Endodermal cell (in vitro differentiated cells): ENCODE data around the gene CTNNAL1. TPM values are rescaled to one million over a fixed set of nuclear protein-coding genes. Genes with fewer than 3 reads are reported as not detected.
"Not testable (repeated sequence)": the region's sequence is repeated elsewhere in the genome, so short reads cannot be mapped to it uniquely, and the experiment has no call there.

Experiments
- DNase-seq: peaks from one replicate; pipeline ENCODE4 v3.0.0-alpha.2; 2017
- H3K27ac ChIP-seq: 2 replicates; pipeline ENCODE4 v1.5.1; 2013; ENCODE audit warnings: mild to moderate bottlenecking, low read depth, low read length, moderate library complexity
- H3K27me3 ChIP-seq: 2 replicates; pipeline ENCODE4 v1.6.1; 2013; ENCODE audit warnings: mild to moderate bottlenecking, low read length, moderate library complexity; ENCODE audit not compliant: insufficient read depth, control insufficient read depth, poor library complexity, severe bottlenecking
- H3K36me3 ChIP-seq: 2 replicates; pipeline ENCODE4 v1.7.0; 2013; ENCODE audit warnings: mild to moderate bottlenecking, low read length, moderate library complexity; ENCODE audit not compliant: control insufficient read depth, insufficient read depth
- H3K4me1 ChIP-seq: one replicate; pipeline ENCODE4 v1.7.0; 2013; ENCODE audit warnings: low read length; ENCODE audit not compliant: control insufficient read depth, insufficient read depth
- H3K4me3 ChIP-seq: 2 replicates; pipeline ENCODE4 v1.5.1; 2013; ENCODE audit warnings: mild to moderate bottlenecking, low read length, moderate library complexity
- H3K9ac ChIP-seq: 2 replicates; pipeline ENCODE4 v1.6.1; 2013; ENCODE audit warnings: mild to moderate bottlenecking, low read length, moderate library complexity; ENCODE audit not compliant: poor library complexity, severe bottlenecking; ENCODE audit errors: extremely low read depth
- H3K9me3 ChIP-seq: 2 replicates; pipeline ENCODE4 v1.6.1; 2013; ENCODE audit warnings: mild to moderate bottlenecking, low read length, moderate library complexity; ENCODE audit not compliant: control insufficient read depth
- H3K27ac Mint-ChIP-seq: 2 replicates; pipeline ENCODE4 v1.8.0; 2020; ENCODE audit warnings: mixed read lengths
- H3K27me3 Mint-ChIP-seq: 2 replicates; pipeline ENCODE4 v1.8.0; 2021; ENCODE audit warnings: mild to moderate bottlenecking, mixed read lengths; ENCODE audit not compliant: insufficient read depth
- H3K36me3 Mint-ChIP-seq: 2 replicates; pipeline ENCODE4 v1.8.0; 2020; ENCODE audit warnings: low read depth, mixed read lengths
- H3K4me1 Mint-ChIP-seq: 2 replicates; pipeline ENCODE4 v1.8.0; 2020; ENCODE audit warnings: mixed read lengths
- H3K4me3 Mint-ChIP-seq: 2 replicates; pipeline ENCODE4 v1.8.0; 2020; ENCODE audit warnings: mild to moderate bottlenecking, moderate library complexity, mixed read lengths
- H3K9me3 Mint-ChIP-seq: 2 replicates; pipeline ENCODE4 v1.8.0; 2020; ENCODE audit warnings: mild to moderate bottlenecking, mixed read lengths
- CTCF ChIP-seq: fragments of 200-600 bp; sonication (generic); conservative IDR thresholded peaks from 2 replicates; pipeline ENCODE4 v1.5.0; 2021; ENCODE audit warnings: antibody characterized with exemption, mild to moderate bottlenecking
- WGBS, 2 experiments: methylation state at CpG; one replicate each; pipeline versions ENCODE4 v1.1.5 to v1.1.7; 2013; ENCODE audit warnings: missing lambda C conversion rate in 2 of 2, mixed read lengths in 1 of 2; ENCODE audit not compliant: insufficient coverage in 1 of 2, insufficient read length in 1 of 2; 5-methylcytosine and 5-hydroxymethylcytosine counted together
- total RNA-seq, 2 donors: library from RNA; stranded (reverse); fragmentation: NEBNext Ultra II Directional in 1 of 2; extraction: Animal tissue kit (Norgen Biotek cat#: 25700) in 1 of 2; gene quantifications; 2 replicates in 1 of 2; 3 replicates in 1 of 2; pipeline ENCODE4 v1.2.1, GENCODE V29; 2021

Gene CTNNAL1
- total RNA-seq, 2 donors from 2014 or later = 80.1 to 82.1 TPM

GRCh38 chr9:108903420-108904103 lies 109.7 kb downstream of the CTNNAL1 start:
- Mint-ChIP-seq H3K27me3 (no peaks in the 10 kb centered on the region), H3K4me1 (no peaks in the 10 kb centered on the region), H3K9me3 (no peaks in the 10 kb centered on the region), H3K27ac (no peak overlapping the region), H3K36me3 (peaks cover 58% of the 10 kb centered on the region), H3K4me3 (no peak overlapping the region)
- DNase-seq = no peak
- Histone ChIP-seq H3K4me3 (no peak overlapping the region), H3K9ac (no peak overlapping the region), H3K27ac (no peak overlapping the region), H3K36me3 (peaks cover 84% of the 10 kb centered on the region), H3K4me1 (no peaks in the 10 kb centered on the region), H3K9me3 (no peaks in the 10 kb centered on the region), H3K27me3 (no peaks in the 10 kb centered on the region)
- 90 to 98% methylated on average over 2 of the region's 2 CpGs for whole genome bisulfite sequencing, 2 experiments
- TF ChIP-seq CTCF = no peak

- no peaks in the 10 kb centered on the region for H3K9me3 ChIP-seq
- no peak overlapping the region for H3K27ac ChIP-seq
- H3K4me1 Mint-ChIP-seq = no peaks in the 10 kb centered on the region
- H3K9ac ChIP-seq = no peak overlapping the region
- no peak overlapping the region for H3K27ac Mint-ChIP-seq
- no peaks in the 10 kb centered on the region for H3K27me3 Mint-ChIP-seq
- no peak for TF ChIP-seq CTCF
- H3K4me3 ChIP-seq = no peak overlapping the region
- H3K36me3 ChIP-seq = peaks cover 87% of the 10 kb centered on the region
- no peaks in the 10 kb centered on the region for H3K4me1 ChIP-seq
- DNase-seq = no peak
- peaks cover 71% of the 10 kb centered on the region for H3K36me3 Mint-ChIP-seq
- H3K27me3 ChIP-seq = no peaks in the 10 kb centered on the region
- no peak overlapping the region for H3K4me3 Mint-ChIP-seq
- 95 to 96% methylated on average over 5 of the region's 5 CpGs for WGBS, 2 experiments
- H3K9me3 Mint-ChIP-seq = no peaks in the 10 kb centered on the region
These were observed 113.1 kb downstream of the CTNNAL1 start for GRCh38 chr9:108900176-108900575.

GRCh38 chr9:108899023-108899695 lies 114.1 kb downstream of the CTNNAL1 start:
- H3K36me3 Mint-ChIP-seq = peaks cover 70% of the 10 kb centered on the region
- H3K4me1 Mint-ChIP-seq, H3K27me3 ChIP-seq, H3K4me3 Mint-ChIP-seq, H3K4me3 ChIP-seq, H3K9ac ChIP-seq, H3K27ac Mint-ChIP-seq, H3K9me3 ChIP-seq, DNase-seq, H3K4me1 ChIP-seq, H3K27ac ChIP-seq, H3K27me3 Mint-ChIP-seq, H3K9me3 Mint-ChIP-seq: not testable (repeated sequence)
- H3K36me3 ChIP-seq = peaks cover 90% of the 10 kb centered on the region
- 94 to 96% methylated on average over 5 to 7 of the region's 8 CpGs for WGBS, 2 experiments
